Progenitor cell of endocrine pancreas (in vitro differentiated cells): Measurements from ENCODE around the gene C16orf46. TPM values are rescaled to one million over a fixed set of nuclear protein-coding genes. Genes with fewer than 3 reads are reported as not detected.

Experiments
- DNase-seq: peaks from one replicate; pipeline ENCODE4 v3.0.0; 2021; ENCODE audit warnings: low spot score; ENCODE audit not compliant: unreplicated experiment
- H3K27ac Mint-ChIP-seq: 2 replicates; pipeline ENCODE4 v1.8.0; 2021; ENCODE audit warnings: mild to moderate bottlenecking, moderate library complexity, mixed read lengths
- H3K27me3 Mint-ChIP-seq: 2 replicates; pipeline ENCODE4 v1.8.0; 2021; ENCODE audit warnings: mixed read lengths
- H3K36me3 Mint-ChIP-seq: 2 replicates; pipeline ENCODE4 v1.8.0; 2022; ENCODE audit warnings: mixed read lengths; ENCODE audit not compliant: insufficient read depth
- H3K4me1 Mint-ChIP-seq: 2 replicates; pipeline ENCODE4 v1.8.0; 2021; ENCODE audit warnings: low read depth, mixed read lengths
- H3K4me3 Mint-ChIP-seq: 2 replicates; pipeline ENCODE4 v1.8.0; 2021; ENCODE audit warnings: low read depth, mild to moderate bottlenecking, moderate library complexity, mixed read lengths
- H3K9me3 Mint-ChIP-seq: 2 replicates; pipeline ENCODE4 v1.8.0; 2021; ENCODE audit warnings: low read depth, mixed read lengths
- CTCF ChIP-seq: fragments of 200-600 bp; sonication (generic); IDR thresholded peaks from one replicate; pipeline ENCODE4 v1.5.0; 2021; ENCODE audit warnings: antibody characterized with exemption, mild to moderate bottlenecking; ENCODE audit not compliant: unreplicated experiment
- total RNA-seq: library from RNA; stranded (reverse); gene quantifications from 2 replicates; pipeline ENCODE4 v1.2.1, GENCODE V29; 2021

The C16orf46 gene
- total RNA-seq, 1 donor from 2014 or later = 3.8 TPM

GRCh38 chr16:81018496-81018895 is 58.5 kb downstream of the C16orf46 start:
- Mint-ChIP-seq H3K27ac (no peak overlapping the region), H3K9me3 (no peaks in the 10 kb centered on the region), H3K27me3 (no peaks in the 10 kb centered on the region), H3K4me1 (no peaks in the 10 kb centered on the region), H3K36me3 (peaks cover 7% of the 10 kb centered on the region), H3K4me3 (no peak overlapping the region)
- no peak for TF ChIP-seq CTCF
- no peak for DNase-seq

- Mint-ChIP-seq H3K4me3 (no peak overlapping the region), H3K4me1 (no peaks in the 10 kb centered on the region), H3K9me3 (no peaks in the 10 kb centered on the region), H3K36me3 (peaks cover 3% of the 10 kb centered on the region), H3K27me3 (no peaks in the 10 kb centered on the region), H3K27ac (no peak overlapping the region)
- no peak for TF ChIP-seq CTCF
- DNase-seq = no peak
Measured at GRCh38 chr16:81014672-81015071, 62.4 kb downstream of the C16orf46 start.

GRCh38 chr16:81012974-81013373 is 64.1 kb downstream of the C16orf46 start:
- Mint-ChIP-seq H3K4me3 (no peak overlapping the region), H3K27me3 (no peaks in the 10 kb centered on the region), H3K27ac (no peak overlapping the region), H3K4me1 (peaks cover 2% of the 10 kb centered on the region), H3K36me3 (peaks cover 3% of the 10 kb centered on the region), H3K9me3 (no peaks in the 10 kb centered on the region)
- TF ChIP-seq CTCF = no peak
- DNase-seq = no peak

Other genes with a start within 250 kb of the C16orf46 start
- 56.5 and 58.5 TPM in 2 replicates for gene CMC2, start 70.4 kb downstream of the C16orf46 start, total RNA-seq
- 25.8 and 27.4 TPM in 2 replicates for gene CENPN, start 70.0 kb downstream of the C16orf46 start, total RNA-seq
- gene ATMIN, start 41.4 kb downstream of the C16orf46 start, total RNA-seq = 47.1 and 50.1 TPM in 2 replicates
- gene GCSH, start 19.2 kb upstream of the C16orf46 start, total RNA-seq = 57.0 and 58.9 TPM in 2 replicates
- gene BCO1, start 161.5 kb upstream of the C16orf46 start, total RNA-seq = 2.2 and 3.3 TPM in 2 replicates
- 14.0 and 14.9 TPM in 2 replicates for gene GAN, start 237.7 kb upstream of the C16orf46 start, total RNA-seq